ENCODE measurements around the gene TEX54.

DNA sequence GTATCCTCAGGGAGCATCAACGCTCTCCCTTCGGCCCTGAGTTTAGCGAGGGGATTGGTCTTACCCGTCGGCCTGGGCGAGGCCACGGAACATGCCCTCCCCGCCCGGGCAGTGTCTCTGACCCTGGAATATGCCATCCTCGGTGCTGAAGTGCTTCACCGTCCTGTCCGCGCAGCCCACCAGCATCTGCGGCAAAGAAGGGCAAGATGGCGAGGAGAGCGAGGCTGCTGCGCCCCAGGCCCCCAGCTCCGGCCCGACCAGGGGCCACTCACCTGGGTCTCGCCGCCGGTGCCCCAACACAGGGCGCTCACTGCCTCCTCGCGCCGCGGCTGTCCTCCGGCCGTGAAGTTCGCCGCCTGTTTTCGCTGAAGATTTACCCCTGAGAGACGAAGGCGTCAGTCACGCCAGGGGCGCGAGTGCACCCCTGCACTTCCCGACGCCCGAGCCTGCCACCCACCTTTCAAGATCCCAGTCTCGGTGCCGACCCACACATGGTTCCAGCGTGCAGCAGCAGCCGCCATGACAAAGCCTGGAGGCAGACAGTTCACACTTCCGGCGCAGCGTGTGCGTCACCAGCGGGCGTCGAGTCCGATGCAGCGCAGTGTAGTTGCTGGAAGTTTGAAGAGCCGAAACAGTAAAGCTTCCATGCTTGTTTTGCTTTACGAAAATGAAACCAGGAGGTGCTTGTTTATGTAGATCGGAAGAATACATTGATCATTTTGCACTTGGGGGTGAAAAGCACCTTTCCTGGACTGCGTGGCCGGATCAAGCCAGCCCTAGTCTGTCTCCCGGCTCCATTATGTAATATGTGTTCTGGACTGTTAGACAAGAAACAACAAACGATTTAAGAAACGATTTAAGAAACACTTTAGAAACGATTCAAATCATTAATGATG lies 6.7 kb upstream of the TEX54 start, which contains the start of gene WDR74:
- TF ChIP-seq KDM1A (IDR thresholded peaks at IDR 0.05; ENCODE audit: low read depth) (no peak), RFX5 (IDR thresholded peaks at IDR 0.05) (no peak)
- TF ChIP-seq, protein P1, sequence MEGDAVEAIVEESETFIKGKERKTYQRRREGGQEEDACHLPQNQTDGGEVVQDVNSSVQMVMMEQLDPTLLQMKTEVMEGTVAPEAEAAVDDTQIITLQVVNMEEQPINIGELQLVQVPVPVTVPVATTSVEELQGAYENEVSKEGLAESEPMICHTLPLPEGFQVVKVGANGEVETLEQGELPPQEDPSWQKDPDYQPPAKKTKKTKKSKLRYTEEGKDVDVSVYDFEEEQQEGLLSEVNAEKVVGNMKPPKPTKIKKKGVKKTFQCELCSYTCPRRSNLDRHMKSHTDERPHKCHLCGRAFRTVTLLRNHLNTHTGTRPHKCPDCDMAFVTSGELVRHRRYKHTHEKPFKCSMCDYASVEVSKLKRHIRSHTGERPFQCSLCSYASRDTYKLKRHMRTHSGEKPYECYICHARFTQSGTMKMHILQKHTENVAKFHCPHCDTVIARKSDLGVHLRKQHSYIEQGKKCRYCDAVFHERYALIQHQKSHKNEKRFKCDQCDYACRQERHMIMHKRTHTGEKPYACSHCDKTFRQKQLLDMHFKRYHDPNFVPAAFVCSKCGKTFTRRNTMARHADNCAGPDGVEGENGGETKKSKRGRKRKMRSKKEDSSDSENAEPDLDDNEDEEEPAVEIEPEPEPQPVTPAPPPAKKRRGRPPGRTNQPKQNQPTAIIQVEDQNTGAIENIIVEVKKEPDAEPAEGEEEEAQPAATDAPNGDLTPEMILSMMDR (IDR thresholded peaks at IDR 0.05) = no peak
- TF ChIP-seq, protein P2, sequence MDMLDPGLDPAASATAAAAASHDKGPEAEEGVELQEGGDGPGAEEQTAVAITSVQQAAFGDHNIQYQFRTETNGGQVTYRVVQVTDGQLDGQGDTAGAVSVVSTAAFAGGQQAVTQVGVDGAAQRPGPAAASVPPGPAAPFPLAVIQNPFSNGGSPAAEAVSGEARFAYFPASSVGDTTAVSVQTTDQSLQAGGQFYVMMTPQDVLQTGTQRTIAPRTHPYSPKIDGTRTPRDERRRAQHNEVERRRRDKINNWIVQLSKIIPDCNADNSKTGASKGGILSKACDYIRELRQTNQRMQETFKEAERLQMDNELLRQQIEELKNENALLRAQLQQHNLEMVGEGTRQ (IDR thresholded peaks at IDR 0.05) = no peak
